Kidney (tissue), 14 donors: Measurements from ENCODE around the gene THAP2. TPM values are rescaled to one million over a fixed set of nuclear protein-coding genes. Genes with fewer than 3 reads are reported as not detected.

Source experiments
- DNase-seq, 5 donors: peaks; one replicate each; pipeline ENCODE4 v3.0.0-alpha.2; 2013 to 2020
- FAIRE-seq: peaks from 2 replicates; lab custom pipeline; 2012; peaks lifted over from hg19 to GRCh38; lab: Jason Lieb, UNC
- H3K27ac ChIP-seq, 2 donors: one replicate each; pipeline ENCODE4 v1.7.0; 2013; ENCODE audit warnings: low read depth in 2 of 2, low read length in 2 of 2, inconsistent platforms in 1 of 2
- H3K27me3 ChIP-seq: one replicate; pipeline ENCODE4 v1.7.1; 2013; ENCODE audit warnings: low read length, inconsistent platforms; ENCODE audit not compliant: control insufficient read depth, insufficient read depth
- H3K36me3 ChIP-seq, 3 donors: one replicate each; pipeline versions ENCODE4 v1.7.0 to v1.7.1; 2013; ENCODE audit warnings: low read length in 3 of 3, control low read depth in 1 of 3, inconsistent platforms in 1 of 3; ENCODE audit not compliant: insufficient read depth in 3 of 3, control insufficient read depth in 2 of 3
- H3K4me1 ChIP-seq, 3 donors: one replicate each; pipeline versions ENCODE4 v1.7.0 to v1.7.1; 2013; ENCODE audit warnings: low read length in 3 of 3, inconsistent platforms in 1 of 3, low read depth in 1 of 3; ENCODE audit not compliant: control insufficient read depth in 2 of 3, insufficient read depth in 2 of 3
- H3K4me3 ChIP-seq, 3 donors: one replicate each; pipeline versions ENCODE4 v1.7.0 to v1.8.1; 2013; ENCODE audit warnings: low read length in 3 of 3, control low read depth in 1 of 3, inconsistent platforms in 1 of 3
- H3K9ac ChIP-seq, 3 donors: one replicate each; pipeline versions ENCODE4 v1.7.0 to v1.7.1; 2013; ENCODE audit warnings: low read length in 3 of 3, control low read depth in 1 of 3, inconsistent platforms in 1 of 3
- H3K9me3 ChIP-seq, 3 donors: one replicate each; pipeline versions ENCODE4 v1.7.0 to v1.7.1; 2013; ENCODE audit warnings: low read length in 3 of 3, control low read depth in 1 of 3, inconsistent platforms in 1 of 3; ENCODE audit not compliant: control insufficient read depth in 2 of 3, insufficient read depth in 1 of 3
- intact Hi-C: fragments of 100-400 bp; cut with DNase I; formaldehyde crosslinking; loops from one replicate; pipeline ENCODE4 v1.11.1; 2022
- polyA plus RNA-seq: library from polyadenylated mRNA; stranded (reverse); fragments of 350-450 nt; fragmentation: Illumina TruSeq; extraction: RNeasy Lipid Tissue Mini Kit (QIAGEN cat#74804); gene quantifications from one replicate; pipeline ENCODE4 v1.2.3, GENCODE V29; 2014; ENCODE audit warnings: low read depth, low replicate concordance; ENCODE audit not compliant: insufficient read depth
- total RNA-seq: library from RNA; stranded (reverse); fragmentation: NEBNext Ultra II Directional; extraction: Animal tissue kit (Norgen Biotek cat#: 25700); gene quantifications from one replicate; pipeline ENCODE4 v1.2.1, GENCODE V29; 2021
- TF ChIP-seq, protein P1 (sequence below): IDR thresholded peaks from 3 replicates; pipeline ENCODE4 v1.5.1; 2012; ENCODE audit warnings: mild to moderate bottlenecking, moderate library complexity, borderline replicate concordance; ENCODE audit not compliant: insufficient read depth; ENCODE audit errors: extremely low read depth
- donor health status: control.
- donor health status: control.
- donor health status: control.
- donor health status: control.
- donor health status: control.
- donor health status: DM: yes; HTN: yes; CAD: no.
- donor health status: Normal renal cell carcinoma (clear cell type).

THAP2 gene
- total and polyA plus RNA-seq, 2 donors from 2014 or later = 3.2 to 5.0 TPM

DNA sequence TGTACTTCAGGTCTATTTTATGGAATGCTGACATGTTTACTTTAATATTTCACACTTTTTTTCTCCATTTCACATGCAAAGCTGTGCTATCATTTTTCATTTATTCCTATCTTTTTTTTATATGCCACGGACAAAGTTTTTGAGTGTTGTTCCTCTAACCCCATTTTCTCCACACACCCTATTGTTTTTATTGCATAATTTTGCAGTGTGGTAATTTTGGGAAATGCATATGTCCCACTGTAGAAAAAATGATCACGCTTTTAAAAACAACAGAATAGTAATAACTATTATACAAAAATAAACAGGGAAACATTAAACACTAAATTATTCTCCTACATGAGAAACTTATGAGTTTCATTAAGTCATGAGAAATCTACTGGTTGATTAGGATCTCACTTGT, 14.7 kb upstream of the THAP2 start:
- Histone ChIP-seq H3K36me3 (peaks cover 0 to 13% (median 3%) of the 10 kb centered on the region in 3 donors), H3K4me3 (no peak overlapping the region), H3K9me3 (no peaks in the 10 kb centered on the region), H3K27me3 (no peaks in the 10 kb centered on the region), H3K4me1 (no peaks in the 10 kb centered on the region), H3K9ac (no peak overlapping the region), H3K27ac (no peak overlapping the region)
- intact Hi-C loops = no loop called here
- TF ChIP-seq, protein P1, sequence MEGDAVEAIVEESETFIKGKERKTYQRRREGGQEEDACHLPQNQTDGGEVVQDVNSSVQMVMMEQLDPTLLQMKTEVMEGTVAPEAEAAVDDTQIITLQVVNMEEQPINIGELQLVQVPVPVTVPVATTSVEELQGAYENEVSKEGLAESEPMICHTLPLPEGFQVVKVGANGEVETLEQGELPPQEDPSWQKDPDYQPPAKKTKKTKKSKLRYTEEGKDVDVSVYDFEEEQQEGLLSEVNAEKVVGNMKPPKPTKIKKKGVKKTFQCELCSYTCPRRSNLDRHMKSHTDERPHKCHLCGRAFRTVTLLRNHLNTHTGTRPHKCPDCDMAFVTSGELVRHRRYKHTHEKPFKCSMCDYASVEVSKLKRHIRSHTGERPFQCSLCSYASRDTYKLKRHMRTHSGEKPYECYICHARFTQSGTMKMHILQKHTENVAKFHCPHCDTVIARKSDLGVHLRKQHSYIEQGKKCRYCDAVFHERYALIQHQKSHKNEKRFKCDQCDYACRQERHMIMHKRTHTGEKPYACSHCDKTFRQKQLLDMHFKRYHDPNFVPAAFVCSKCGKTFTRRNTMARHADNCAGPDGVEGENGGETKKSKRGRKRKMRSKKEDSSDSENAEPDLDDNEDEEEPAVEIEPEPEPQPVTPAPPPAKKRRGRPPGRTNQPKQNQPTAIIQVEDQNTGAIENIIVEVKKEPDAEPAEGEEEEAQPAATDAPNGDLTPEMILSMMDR = no peak
- FAIRE-seq (no peak), DNase-seq (no peak)

GRCh38 chr12:71652656-71653055, 11.4 kb upstream of the THAP2 start:
- Histone ChIP-seq H3K9ac (no peak overlapping the region), H3K27ac (no peak overlapping the region), H3K4me1 (peaks cover 0 to 2% (median 0%) of the 10 kb centered on the region in 3 donors), H3K36me3 (peaks cover 0 to 13% (median 4%) of the 10 kb centered on the region in 3 donors), H3K9me3 (no peaks in the 10 kb centered on the region), H3K27me3 (no peaks in the 10 kb centered on the region), H3K4me3 (no peak overlapping the region)
- intact Hi-C loops = no loop called here
- no peak for FAIRE-seq
- TF ChIP-seq, protein P1 = no peak
- DNase-seq = no peak

DNA sequence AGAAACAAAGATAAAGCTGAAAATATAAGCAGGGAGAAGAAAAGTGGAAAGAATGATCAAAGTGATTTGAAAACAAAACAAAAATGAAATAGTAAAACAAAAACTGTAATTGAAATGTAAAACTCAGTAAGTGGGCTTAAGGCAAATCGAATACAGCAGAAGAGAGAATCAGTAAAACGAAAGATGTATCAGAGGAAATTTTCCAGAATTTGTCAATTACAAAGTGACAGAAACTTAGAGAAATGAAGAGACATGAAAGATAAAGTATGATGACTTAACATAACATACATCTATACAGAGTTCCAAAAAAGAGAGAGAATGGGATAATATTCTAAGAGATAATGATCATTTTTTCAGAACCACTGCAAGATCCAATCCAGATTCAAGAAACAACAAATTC, 11.0 kb upstream of the THAP2 start:
- Histone ChIP-seq H3K4me1 (peaks cover 0 to 2% (median 0%) of the 10 kb centered on the region in 3 donors), H3K27me3 (no peaks in the 10 kb centered on the region), H3K9me3 (no peaks in the 10 kb centered on the region), H3K4me3 (no peak overlapping the region), H3K27ac (no peak overlapping the region), H3K9ac (no peak overlapping the region), H3K36me3 (peaks cover 0 to 13% (median 4%) of the 10 kb centered on the region in 3 donors)
- intact Hi-C loops = no loop called here
- DNase-seq (no peak), FAIRE-seq (no peak)
- TF ChIP-seq, protein P1 = no peak

DNA sequence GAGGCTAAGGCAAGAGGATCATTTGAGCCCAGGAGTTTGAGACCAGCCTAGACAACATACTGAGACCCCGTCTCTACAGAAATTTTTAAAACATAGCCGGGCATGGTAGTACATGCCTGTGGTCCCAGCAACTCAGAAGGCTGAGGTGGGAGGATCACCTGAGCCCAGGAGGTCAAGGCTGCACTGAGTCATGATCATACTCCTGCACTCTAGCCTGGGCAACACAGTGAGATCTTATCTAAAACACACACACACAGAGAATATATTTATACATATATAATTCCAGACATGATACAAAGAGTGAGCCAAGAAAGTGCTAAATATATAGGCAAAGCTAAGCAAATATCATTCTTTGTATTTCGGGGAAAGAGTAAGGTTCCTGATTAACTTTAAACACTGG, 9.9 kb upstream of the THAP2 start:
- DNase-seq = no peak
- FAIRE-seq = no peak
- Histone ChIP-seq H3K27ac (no peak overlapping the region), H3K4me3 (no peak overlapping the region), H3K27me3 (no peaks in the 10 kb centered on the region), H3K36me3 (peaks cover 4 to 23% (median 4%) of the 10 kb centered on the region in 3 donors), H3K9ac (no peak overlapping the region), H3K4me1 (peaks cover 0 to 2% (median 0%) of the 10 kb centered on the region in 3 donors), H3K9me3 (no peaks in the 10 kb centered on the region)
- TF ChIP-seq, protein P1 = no peak
- intact Hi-C loops = no loop called here
